GM10248 (cell line): ENCODE data around the gene CT83.

ENCODE experiments used
- CTCF ChIA-PET: fragments of 300-600 bp; sonication (Branson Sonifier 250); formaldehyde crosslinking; extraction: SDS; loops from one replicate; lab custom pipeline; 2021; ENCODE audit warnings: antibody characterized with exemption; lab: Yijun Ruan, JAX
- POLR2A ChIA-PET: fragments of 350-650 bp; sonication (Branson Sonifier 250); formaldehyde crosslinking; extraction: SDS; loops from one replicate; lab custom pipeline; 2020; ENCODE audit warnings: antibody characterized with exemption; lab: Yijun Ruan, JAX
- DNase-seq: peaks from one replicate; pipeline ENCODE4 v3.0.0; 2012; ENCODE audit errors: extremely low spot score
- CTCF ChIP-seq: IDR thresholded peaks from 2 replicates; pipeline ENCODE4 v1.5.1; 2012; ENCODE audit warnings: mild to moderate bottlenecking, low read depth; ENCODE audit errors: extremely low read depth, missing control alignments, control extremely low read depth

CT83 gene

GRCh38 chrX:116436358-116436816 is 26.4 kb downstream of the CT83 start, which contains the start of gene SLC6A14:
SLC6A14 (plus strand) TSS chrX:116436606; CDS start chrX:116436710, 104 bp downstream.
- ChIA-PET POLR2A (no interaction called here), CTCF (interaction anchor here (1.0 to 1.4 kb wide), 2 partner anchors 12 to 34 kb away, joined by 3 to 4 read pairs; no protein-coding TSS in a partner anchor)
- no peak for DNase-seq
- no peak for TF ChIP-seq CTCF

- TF ChIP-seq CTCF, result no peak
- ChIA-PET POLR2A (no interaction called here), CTCF (no interaction called here)
- no peak for DNase-seq
These were observed 27.2 kb downstream of the CT83 start for GRCh38 chrX:116435597-116435996.

- no peak for TF ChIP-seq CTCF
- no peak for DNase-seq
- ChIA-PET POLR2A (no interaction called here), CTCF (interaction anchor here (1.3 to 1.4 kb wide), 2 partner anchors 10 to 21 kb away, joined by 3 to 4 read pairs; no protein-coding TSS in a partner anchor)
These were observed 34.8 kb downstream of the CT83 start for GRCh38 chrX:116427978-116428377.

- ChIA-PET POLR2A (no interaction called here), CTCF (no interaction called here)
- DNase-seq, result no peak
- TF ChIP-seq CTCF, result no peak
These were observed 44.8 kb downstream of the CT83 start for GRCh38 chrX:116417968-116418367.

- POLR2A ChIA-PET, result no interaction called here
- CTCF ChIA-PET, result no interaction called here
- no peak for TF ChIP-seq CTCF
- DNase-seq, result no peak
These were observed 45.6 kb downstream of the CT83 start for GRCh38 chrX:116417214-116417613.

- CTCF ChIA-PET, result no interaction called here
- POLR2A ChIA-PET, result no interaction called here
- no peak for DNase-seq
- no peak for TF ChIP-seq CTCF
These were observed 49.5 kb downstream of the CT83 start for GRCh38 chrX:116413273-116413672.
